ENCODE results near the gene DYRK1A.
"Not testable (repeated sequence)": the region's sequence is repeated elsewhere in the genome, so short reads cannot be mapped to it uniquely, and the experiment has no call there.

DYRK1A gene

DNA sequence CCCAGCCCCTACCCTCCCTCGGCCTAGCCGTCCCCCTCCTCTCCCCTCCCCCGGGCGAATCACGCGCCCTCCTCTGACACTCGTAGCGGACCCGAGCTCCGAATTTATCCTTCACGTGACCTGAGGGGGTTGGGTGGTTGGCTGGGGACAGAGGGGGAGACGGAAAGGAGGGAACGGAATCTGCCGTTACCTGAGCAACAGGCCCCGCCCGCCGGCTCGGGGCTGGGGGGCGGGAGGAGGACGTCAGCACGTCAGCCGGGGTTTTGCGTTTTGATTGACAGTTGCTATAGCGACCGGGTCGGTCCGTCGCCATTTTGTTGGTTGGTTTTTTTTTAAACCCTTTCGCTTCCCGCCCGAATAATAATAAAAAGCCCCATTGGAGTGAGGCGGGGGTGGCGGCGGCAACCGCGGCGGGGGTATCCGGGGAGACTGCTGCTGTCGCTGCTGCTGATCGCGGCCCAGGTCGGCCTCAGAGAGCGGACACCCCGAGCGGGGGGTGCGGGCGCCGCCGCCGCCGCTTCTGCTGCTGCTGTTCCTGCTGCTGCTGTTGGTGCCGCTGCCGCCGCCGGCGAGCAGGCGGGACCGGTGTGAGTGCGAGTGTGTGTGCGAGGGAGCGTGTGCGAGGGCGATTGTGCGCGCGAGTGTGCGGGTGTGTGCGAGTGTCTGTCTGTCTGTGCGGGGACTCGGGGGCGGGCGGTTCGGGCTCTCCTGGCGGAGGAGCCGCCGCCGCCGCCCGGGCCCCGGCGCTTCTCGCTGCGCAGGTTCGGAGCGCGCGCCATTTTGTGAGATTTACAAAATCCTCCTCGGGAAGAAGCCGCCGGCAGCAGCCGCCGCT lies at the start of gene DYRK1A:
Gene DYRK1A, plus strand, starts transcription at position 292 of the 835 bp plus-strand sequence. CDS start 53,602 bp downstream, outside the sequence.
- DNase-seq (ENCODE audit: low read depth in 1 of 2, low spot score in 1 of 2): peak; percentile 96 to 99

DNA sequence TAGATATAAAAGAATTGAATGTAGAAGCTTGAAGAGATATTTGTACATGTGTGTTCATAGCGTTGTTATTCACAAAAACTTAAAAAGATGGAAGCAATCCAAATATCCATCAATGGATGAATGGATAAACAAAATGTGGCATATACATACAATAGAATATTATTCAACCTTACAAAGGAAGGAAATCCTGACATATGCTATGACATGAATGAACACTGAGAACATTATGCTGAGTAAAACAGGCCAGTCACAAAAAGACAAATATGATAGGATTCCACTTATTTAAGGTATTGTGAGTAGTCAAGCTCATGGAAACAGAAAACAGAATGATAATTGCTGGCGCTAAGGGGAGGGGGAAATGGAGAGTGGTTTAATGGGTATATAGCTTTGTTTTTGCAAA lies 47.0 kb upstream of the DYRK1A start:
- no peak for DNase-seq (ENCODE audit: low read depth in 1 of 2, low spot score in 1 of 2)

DNA sequence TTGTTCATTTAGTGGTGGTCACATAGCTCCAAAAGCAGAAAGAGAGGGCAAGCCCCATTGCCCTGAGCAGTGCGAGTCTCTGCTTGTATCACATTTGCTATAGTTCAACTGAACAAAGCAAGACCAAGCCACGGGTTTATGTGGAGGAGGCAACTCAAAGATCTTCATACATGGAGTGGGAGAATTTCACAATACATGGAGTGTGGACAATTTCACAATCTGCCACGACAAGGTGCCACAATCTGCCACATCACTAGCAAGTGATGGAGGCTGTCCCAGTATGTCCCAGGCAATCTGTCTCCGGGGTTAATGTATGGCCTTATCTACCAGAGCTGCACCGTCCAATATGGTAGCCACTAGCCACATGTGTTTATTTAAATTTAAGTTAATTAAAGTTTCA lies 44.5 kb upstream of the DYRK1A start:
- no peak for DNase-seq (ENCODE audit: low read depth in 1 of 2, low spot score in 1 of 2)

DNA sequence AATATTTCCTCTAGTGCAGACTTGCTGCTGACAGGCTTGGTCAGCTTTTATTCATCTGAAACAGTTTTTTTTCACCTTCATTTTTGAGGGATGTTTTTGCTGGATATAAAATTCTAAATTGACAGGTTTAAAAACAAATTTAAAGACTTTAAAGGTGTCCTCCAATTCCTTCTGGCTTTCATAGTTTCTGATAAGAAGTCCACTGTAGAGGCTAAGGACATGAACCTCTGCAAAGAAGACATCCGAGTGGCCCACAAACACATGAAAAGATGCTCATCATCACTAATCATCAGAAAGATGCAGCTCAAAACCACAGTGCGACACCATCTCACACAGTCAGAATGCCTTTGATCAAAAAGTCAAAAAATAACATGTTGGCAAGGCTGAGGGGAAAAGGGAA lies 42.0 kb upstream of the DYRK1A start:
- DNase-seq (ENCODE audit: low read depth in 1 of 2, low spot score in 1 of 2): no peak

DNA sequence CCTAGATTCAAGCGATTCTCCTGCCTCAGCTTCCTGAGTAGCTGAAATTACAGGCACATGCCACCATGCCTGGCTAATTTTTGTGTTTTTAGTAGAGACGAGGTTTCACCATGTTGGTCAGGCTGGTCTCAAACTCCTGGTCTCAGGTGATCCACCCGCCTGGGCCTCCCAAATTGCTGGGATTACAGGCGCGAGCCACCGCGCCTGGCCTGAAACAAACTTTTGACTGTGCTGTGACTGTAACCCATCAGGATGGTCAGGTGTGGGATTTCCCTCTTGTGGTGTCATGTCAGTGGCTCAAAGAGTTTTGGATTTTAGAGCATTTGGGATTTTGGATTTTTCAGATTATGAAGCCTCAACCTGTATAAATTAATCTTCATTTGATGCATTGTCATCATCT lies 38.4 kb upstream of the DYRK1A start:
- not testable (repeated sequence) for DNase-seq (ENCODE audit: low read depth in 1 of 2, low spot score in 1 of 2)

DNA sequence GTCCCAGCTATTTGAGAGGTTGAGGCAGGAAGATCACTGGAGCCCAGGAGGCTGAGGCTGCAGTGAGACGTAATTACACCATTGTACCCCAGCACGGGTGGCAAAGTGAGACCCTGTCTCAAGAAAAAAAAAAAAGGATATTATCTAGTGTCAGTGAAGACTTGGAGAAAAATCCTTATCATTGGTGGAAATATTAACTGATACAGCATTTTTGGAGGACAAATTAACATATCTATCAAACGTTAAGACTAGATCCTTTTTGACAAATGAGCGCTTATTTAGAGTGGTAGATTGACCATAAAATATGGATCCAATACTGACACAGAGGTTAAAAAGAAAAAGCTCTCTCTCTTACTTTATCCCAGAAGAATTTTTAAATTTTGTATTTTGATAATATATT lies 35.2 kb upstream of the DYRK1A start:
- DNase-seq (ENCODE audit: low read depth in 1 of 2, low spot score in 1 of 2): no peak

DNA sequence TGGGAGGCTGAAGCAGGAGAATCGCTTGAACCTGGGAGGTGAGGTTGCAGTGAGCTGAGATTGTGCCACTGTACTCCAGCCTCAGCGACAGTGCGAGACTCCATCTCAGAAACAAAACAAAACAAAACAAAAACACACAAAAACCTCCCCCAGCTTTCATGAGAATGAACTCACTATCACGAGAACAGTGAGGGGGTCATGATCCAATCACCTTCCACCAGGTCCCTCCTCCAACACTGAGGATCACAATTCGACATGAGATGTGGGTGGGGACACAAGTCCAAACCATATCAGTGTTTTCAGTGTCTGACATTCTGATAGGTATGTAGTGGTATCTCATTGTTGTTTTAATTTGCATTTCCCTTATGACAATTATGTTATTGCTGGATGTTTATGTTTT lies 31.5 kb upstream of the DYRK1A start:
- DNase-seq (ENCODE audit: low read depth in 1 of 2, low spot score in 1 of 2): no peak

DNA sequence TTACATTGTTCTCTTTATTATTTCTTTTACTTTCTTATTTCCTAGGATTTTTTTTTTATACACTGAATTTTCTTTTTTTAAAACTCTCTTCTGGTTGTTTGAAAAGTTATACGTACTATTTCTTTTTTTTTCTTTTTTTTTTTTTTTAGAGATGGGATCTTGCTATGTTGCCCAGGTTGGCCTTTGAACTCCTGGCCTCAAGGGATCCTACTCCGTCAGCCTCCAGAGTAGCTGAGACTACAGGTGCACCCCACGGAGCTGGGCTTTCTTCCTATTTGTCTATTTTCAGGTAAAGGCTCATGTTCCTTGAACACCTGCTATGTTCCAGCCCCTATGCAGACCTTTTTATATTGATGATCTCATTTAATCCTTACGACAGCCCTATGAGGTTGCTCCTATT lies 29.4 kb upstream of the DYRK1A start:
- DNase-seq (ENCODE audit: low read depth in 1 of 2, low spot score in 1 of 2): no peak

DNA sequence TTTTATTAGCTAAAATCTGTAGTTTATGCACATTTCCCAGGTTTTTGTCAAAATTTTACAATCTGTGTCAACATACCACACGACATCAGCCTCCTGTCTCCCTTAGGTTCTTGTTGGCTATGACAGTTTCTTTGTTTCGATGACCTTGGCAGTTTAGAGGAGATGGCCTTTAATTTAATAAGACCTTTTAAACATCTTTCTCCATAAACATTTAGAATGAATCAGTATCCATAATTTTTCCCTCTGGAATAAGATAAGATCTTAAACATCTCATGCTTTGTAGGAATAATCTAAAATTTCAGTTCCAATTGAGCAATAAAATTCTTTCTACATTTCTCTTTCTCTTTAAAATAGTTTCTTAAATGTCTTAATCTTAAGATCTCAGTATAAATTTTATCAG lies 28.7 kb upstream of the DYRK1A start:
- DNase-seq (ENCODE audit: low read depth in 1 of 2, low spot score in 1 of 2): no peak

DNA sequence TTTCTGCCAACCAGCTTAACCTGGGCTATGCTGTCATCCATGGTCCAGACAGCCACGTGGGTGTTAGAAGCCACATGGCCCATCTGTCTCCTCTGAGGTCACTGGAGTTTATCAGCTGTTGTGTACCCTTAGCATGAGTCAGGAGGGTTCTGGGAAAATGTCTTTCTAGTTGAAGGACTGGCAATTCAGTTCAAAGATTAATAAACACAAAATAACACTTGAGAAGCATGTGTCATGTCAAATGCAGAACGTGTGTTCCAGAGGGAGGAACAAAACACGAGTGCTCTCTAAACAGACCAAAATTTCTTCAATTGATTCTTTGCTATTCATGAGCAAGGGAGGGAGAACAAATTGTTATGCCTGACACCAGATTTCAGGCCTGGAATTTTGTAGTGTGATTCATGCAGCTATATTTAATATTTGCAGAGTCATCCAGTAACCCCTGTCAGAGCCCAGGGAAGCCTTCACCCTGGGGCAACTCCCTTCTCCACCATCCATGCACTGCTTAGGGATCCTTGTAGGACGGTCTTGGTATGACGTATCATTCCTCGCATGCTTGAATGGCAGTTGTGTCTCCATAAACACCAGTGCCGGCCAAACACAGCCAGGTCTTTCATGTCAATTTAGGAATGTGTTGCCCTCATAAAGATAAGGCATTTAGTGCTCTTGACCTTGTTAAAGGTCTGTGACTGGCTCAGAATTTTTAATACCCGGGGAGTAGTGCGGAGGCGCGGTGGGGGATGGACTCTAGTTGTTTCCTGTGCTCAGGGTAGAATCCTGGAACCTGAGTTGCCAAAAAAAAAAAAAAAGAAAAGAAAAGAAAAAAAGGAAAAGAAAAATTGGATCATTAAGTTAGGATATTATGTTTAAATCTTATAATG lies 27.7 kb upstream of the DYRK1A start:
- no peak for DNase-seq (ENCODE audit: low read depth in 1 of 2, low spot score in 1 of 2)

DNA sequence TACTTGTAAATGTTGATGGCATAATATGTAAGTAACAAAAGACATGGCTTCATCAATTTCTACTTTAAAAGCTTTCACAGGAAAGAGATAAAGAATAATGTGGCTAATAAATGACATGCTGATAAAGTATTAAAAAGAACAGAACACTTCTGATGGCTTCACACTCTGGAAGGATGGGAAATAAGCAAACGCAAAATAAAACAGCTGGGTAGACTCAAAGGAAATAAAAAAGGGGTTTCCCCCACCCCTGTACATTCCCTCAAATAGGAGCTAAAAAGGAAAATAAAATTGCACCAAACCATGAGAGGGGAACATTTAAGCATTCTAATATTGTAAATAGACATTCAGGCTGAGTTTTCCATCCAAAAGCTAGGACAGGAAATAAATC lies 27.0 kb upstream of the DYRK1A start:
- no peak for DNase-seq (ENCODE audit: low read depth in 1 of 2, low spot score in 1 of 2)

DNA sequence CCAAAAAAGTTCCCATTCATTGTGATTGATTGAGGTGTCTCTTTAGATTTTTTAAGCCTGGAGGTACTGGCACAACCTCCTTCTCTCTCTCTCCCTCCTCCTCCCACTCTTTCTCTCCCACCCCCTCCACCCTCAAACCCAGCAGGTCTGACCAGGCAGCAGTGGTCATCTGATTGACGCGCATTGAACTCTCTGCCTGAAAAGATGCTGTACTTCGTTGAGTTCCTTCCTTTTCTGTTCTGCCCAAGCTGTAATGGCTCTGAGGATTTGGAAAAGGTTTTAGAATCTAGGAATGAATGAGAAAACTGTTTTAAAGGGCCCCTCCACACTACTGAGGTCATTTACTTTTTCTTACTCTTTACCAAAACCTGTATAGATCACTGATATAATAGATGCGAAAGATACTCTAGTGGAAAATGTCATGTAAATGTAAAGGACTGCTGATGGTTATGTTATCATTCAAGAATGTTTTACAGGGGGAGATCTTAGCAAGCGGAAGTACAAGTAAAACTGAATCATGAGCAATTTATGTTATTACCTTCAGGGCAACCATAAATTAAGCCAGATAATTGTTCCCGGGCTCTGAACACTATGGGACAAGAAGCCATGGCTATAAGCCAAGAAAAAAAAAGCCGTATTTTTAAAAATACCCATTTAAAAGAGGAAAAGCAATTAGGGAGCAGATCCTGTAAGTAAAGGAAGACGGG lies 25.2 kb upstream of the DYRK1A start:
- DNase-seq (ENCODE audit: low read depth in 1 of 2, low spot score in 1 of 2): no peak

DNA sequence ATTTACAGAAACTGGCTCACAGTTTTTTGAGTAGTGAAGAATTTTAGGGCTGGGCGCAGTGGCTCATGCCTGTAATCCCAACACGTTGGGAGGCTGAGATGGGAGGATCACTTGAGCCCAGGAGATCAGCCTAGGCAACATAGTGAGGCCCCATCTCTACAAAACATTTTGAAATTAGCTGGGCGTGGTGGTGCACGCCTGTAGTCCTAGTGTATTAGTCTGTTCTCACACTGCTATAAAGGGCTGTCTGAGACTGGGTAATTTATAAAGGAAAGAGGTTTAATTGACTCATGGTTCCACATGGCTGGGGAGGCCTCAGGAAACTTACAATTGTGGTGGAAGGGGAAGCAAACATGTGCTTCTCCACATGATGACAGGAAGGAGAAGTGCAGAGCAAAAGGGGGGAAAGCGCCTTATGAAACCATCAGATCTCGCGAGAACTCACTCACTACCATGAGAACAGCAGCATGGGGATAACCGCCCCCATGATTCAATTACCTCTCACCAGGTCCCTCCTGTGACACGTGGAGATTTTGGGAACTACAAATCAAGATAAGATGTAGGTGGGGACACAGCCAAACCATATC lies 24.4 kb upstream of the DYRK1A start:
- DNase-seq (ENCODE audit: low read depth in 1 of 2, low spot score in 1 of 2): no peak

DNA sequence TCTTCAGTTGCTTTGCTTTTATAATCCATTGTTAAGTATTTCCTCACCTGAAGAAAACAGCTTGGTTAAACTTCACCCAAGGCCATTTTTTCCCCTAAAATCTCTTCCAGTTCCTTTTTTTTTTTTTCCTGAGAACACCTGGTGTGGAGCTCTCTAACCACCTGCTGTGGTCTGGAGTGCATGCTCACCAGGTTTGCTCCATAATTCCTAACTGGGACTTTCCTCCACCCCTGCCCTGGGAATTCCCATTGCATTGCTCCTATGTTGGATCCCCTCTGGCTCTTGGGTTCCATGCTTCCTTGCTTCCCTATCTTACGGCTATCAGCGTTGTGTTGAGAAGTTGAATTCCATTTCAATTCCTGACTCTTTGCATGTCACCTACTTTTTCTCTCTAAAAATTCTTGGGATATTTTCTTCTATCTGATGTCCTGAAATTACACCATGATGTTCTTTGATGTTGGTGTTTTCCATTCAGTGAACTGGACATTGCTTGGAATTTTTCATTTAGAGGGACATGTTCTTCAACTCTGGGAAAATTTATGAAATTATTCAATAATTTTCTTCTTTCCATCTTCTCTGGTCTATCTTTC lies 19.6 kb upstream of the DYRK1A start:
- DNase-seq (ENCODE audit: low read depth in 1 of 2, low spot score in 1 of 2): no peak

DNA sequence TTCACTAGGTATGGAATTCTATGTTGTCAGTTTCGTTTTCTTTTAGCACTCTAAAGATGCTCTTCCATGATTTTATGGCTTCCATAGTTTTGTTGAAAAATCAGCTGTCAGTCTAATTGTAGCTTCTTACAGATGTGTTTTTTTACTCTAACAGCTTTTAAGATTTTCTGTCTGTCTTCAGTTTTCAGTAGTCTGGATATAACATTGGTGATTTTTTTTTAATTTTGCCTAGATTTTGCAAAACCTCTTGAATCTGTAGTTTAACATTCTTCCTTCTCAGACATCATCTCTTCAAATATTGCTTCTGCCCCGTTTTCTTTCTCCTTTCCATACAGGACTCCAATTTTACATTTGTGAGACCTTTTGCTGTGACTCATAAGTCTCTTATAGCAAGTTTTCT lies 17.9 kb upstream of the DYRK1A start:
- no peak for DNase-seq (ENCODE audit: low read depth in 1 of 2, low spot score in 1 of 2)

DNA sequence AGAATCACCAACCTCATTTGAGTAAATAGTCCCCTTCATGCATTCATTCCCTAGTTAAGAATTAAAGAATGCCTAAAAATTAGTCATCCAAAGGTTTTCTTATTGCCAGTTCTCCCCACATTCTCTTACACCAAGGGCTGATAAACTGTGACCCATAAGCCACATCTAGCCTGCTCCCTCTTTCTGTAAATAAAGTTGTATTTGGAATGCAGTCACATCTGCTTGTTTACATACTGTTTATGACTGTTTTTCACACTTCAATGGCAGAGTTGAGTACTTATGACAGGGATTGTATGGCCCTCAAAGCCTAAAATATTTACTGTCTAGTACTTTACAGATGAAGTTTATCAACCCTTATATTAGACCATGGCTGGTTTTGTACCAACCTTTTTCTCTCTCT lies 16.1 kb upstream of the DYRK1A start:
- no peak for DNase-seq (ENCODE audit: low read depth in 1 of 2, low spot score in 1 of 2)

DNA sequence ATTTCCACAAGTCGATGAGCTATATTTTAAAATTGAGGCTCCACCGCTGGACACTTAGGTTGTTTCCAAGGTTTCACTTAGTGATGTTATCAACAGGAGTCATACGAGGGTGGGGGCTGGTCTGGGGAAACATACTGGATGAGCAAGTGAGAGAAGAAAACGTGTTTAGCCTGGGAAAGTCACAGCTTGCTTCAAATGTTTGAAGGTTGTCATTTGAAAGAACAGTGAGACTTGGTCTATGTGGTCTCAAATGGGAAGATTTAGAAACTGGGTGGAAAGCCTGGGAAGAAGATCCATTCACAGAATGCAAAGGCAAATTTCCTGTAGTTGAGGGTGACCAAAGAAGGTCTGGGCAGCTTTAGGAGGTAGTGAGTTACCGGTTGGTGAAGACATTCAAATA lies 9.9 kb upstream of the DYRK1A start:
- no peak for DNase-seq (ENCODE audit: low read depth in 1 of 2, low spot score in 1 of 2)

DNA sequence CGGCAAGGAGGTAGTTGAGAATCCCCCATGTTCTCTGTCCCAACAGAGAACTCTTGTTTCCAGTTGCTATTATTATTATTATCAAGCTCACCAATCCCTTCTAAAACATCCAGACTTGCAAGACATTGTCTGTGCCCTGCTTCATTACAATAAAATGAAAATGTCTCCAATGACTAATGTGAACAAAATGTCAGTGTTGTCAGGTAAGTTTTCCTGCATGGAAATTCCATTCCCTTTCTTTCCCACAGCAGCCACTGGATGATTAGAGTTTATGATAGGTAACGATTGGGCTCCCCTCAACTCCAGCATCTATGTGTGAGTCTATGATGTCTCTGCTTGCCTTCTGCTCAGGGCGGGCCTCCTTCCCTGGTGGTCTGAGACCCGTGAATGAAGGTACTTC lies 8.9 kb upstream of the DYRK1A start:
- DNase-seq (ENCODE audit: low read depth in 1 of 2, low spot score in 1 of 2): no peak

DNA sequence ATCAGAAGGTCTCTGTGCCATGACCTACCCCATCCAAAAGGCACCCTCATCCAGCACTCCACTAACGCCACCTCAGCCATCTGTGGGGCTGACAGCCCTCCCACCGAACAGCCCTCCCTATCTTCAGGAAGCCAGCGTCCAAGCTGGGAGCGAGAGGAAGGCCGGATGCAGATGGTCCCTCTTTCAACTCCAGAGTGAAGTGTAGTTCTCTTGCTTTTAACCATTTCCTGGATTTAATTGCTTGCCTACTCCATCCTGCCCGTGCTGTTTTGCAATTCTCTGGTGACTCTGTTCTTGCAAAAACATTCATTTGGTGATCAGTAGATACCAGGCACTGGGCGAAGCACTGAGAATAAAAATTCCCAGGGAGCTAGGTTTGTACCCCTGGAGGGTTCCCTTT lies 8.2 kb upstream of the DYRK1A start:
- no peak for DNase-seq (ENCODE audit: low read depth in 1 of 2, low spot score in 1 of 2)

DNA sequence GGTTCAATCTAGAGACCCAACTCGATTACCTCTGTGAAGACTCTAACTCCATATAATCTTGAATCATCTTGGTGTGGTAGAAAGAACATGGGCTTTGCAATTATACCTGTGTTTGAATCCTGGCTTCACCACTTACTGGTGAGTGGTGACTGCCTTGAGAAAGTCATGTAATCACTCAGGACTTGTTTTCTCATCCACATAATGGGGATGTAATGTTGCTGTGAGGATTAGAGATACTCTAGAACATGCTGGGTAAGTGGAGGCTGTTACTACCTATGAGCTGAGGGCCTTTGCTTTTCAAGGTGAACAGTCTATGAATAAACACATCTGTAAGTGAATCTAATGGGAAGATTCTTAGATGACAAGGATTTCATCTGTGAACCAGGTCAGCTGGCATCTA lies 2.6 kb upstream of the DYRK1A start:
- no peak for DNase-seq (ENCODE audit: low read depth in 1 of 2, low spot score in 1 of 2)

DNA sequence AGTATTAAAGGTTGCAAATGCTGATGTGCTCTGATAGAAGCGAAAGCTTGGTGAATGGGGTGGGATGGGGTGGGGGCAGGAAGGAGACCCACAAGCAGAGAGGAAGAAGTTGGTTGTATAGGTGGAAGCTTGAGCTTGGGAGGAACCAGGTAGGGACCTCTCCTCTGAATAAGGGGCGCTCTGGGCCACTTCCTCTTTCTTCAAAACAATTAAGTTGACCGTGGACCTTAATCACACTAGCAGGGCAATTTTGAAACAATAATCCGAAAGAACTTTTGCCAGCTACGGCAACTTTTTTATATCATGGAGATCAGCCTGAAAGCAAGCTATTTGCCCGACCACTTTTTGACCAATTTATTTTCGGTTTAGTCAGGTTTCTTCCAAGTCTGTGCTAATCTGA lies 1.9 kb upstream of the DYRK1A start:
- DNase-seq (ENCODE audit: low read depth in 1 of 2, low spot score in 1 of 2): no peak
